ENCODE measurements around the gene IGLL5. TPM values are rescaled to one million over a fixed set of nuclear protein-coding genes. Genes with fewer than 3 reads are reported as not detected.
A peak's percentile ranks its signal among the peaks of the same experiment; 100 is the strongest.

Gene IGLL5
- total RNA-seq, 1 donor from 2014 or later, result not detected

DNA sequence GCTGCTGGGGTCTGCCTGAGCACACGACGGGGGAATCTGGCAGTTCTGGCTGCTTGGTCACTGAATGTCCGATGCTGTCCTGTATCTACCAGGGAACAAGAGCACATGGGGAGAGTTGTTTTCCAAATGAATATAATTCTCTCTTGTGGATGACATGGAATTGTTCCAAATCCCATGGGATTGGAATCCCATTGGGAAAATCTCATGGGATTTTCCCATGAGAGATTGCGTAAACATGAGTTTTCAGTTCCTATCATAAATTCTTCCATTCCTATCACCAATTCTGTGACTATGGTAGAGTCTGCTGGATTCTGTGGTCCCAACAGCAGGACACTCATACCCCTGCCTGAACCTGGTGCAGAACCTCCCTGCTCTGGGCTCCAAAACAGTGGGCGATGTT lies 35.6 kb upstream of the IGLL5 start:
- no peak overlapping the region for H3K4me3 Mint-ChIP-seq
- no peak overlapping the region for H3K27ac Mint-ChIP-seq
- no peaks in the 10 kb centered on the region for H3K36me3 Mint-ChIP-seq
- peaks cover 77% of the 10 kb centered on the region for H3K27me3 Mint-ChIP-seq (ENCODE audit: low read depth)
- no peaks in the 10 kb centered on the region for H3K4me1 Mint-ChIP-seq
- H3K9me3 Mint-ChIP-seq, result no peaks in the 10 kb centered on the region
- TF ChIP-seq, protein P1, sequence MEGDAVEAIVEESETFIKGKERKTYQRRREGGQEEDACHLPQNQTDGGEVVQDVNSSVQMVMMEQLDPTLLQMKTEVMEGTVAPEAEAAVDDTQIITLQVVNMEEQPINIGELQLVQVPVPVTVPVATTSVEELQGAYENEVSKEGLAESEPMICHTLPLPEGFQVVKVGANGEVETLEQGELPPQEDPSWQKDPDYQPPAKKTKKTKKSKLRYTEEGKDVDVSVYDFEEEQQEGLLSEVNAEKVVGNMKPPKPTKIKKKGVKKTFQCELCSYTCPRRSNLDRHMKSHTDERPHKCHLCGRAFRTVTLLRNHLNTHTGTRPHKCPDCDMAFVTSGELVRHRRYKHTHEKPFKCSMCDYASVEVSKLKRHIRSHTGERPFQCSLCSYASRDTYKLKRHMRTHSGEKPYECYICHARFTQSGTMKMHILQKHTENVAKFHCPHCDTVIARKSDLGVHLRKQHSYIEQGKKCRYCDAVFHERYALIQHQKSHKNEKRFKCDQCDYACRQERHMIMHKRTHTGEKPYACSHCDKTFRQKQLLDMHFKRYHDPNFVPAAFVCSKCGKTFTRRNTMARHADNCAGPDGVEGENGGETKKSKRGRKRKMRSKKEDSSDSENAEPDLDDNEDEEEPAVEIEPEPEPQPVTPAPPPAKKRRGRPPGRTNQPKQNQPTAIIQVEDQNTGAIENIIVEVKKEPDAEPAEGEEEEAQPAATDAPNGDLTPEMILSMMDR (IDR thresholded peaks at IDR 0.05; ENCODE audit: unreplicated experiment), result no peak
- DNase-seq (ENCODE audit: low spot score in 2 of 2, unreplicated experiment in 2 of 2), result no peak

- H3K9me3 Mint-ChIP-seq, result no peaks in the 10 kb centered on the region
- no peaks in the 10 kb centered on the region for H3K4me1 Mint-ChIP-seq
- no peak for DNase-seq (ENCODE audit: low spot score in 2 of 2, unreplicated experiment in 2 of 2)
- H3K27ac Mint-ChIP-seq, result no peak overlapping the region
- TF ChIP-seq, protein P1 (IDR thresholded peaks at IDR 0.05; ENCODE audit: unreplicated experiment), result no peak
- no peak overlapping the region for H3K4me3 Mint-ChIP-seq
- H3K27me3 Mint-ChIP-seq (ENCODE audit: low read depth), result peaks cover 78% of the 10 kb centered on the region
- H3K36me3 Mint-ChIP-seq, result no peaks in the 10 kb centered on the region
Observed at GRCh38 chr22:22853713-22854112, 33.9 kb upstream of the IGLL5 start.

DNA sequence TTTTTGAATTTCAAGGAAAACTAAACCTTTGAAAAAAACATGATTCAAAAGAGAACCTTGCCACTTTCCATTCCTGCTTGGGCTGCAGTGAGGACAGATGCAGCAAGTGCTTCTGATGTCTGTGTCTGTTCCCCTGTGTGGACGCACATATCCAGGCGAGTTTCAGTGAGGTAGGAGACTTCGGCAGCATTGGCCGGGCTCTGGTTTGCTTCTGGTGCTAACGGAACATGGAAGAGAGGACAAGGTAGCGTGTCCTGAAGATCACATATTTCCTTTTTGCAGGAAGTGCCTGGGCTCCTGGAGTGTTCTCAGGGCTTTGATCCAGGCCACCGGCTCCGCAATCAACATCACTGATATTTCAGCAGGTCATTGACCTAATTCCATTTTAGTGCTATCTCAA lies 33.1 kb upstream of the IGLL5 start:
- H3K4me3 Mint-ChIP-seq, result no peak overlapping the region
- H3K4me1 Mint-ChIP-seq, result no peaks in the 10 kb centered on the region
- no peaks in the 10 kb centered on the region for H3K9me3 Mint-ChIP-seq
- no peak overlapping the region for H3K27ac Mint-ChIP-seq
- no peak for DNase-seq (ENCODE audit: low spot score in 2 of 2, unreplicated experiment in 2 of 2)
- H3K27me3 Mint-ChIP-seq (ENCODE audit: low read depth), result peaks cover 78% of the 10 kb centered on the region
- TF ChIP-seq, protein P1 (IDR thresholded peaks at IDR 0.05; ENCODE audit: unreplicated experiment), result no peak
- H3K36me3 Mint-ChIP-seq, result no peaks in the 10 kb centered on the region

- Mint-ChIP-seq H3K27ac (no peak overlapping the region), H3K4me3 (no peak overlapping the region), H3K4me1 (no peaks in the 10 kb centered on the region), H3K9me3 (no peaks in the 10 kb centered on the region), H3K36me3 (no peaks in the 10 kb centered on the region), H3K27me3 (ENCODE audit: low read depth) (peaks cover 84% of the 10 kb centered on the region)
- DNase-seq (ENCODE audit: low spot score in 2 of 2, unreplicated experiment in 2 of 2), result no peak
- TF ChIP-seq, protein P1 (IDR thresholded peaks at IDR 0.05; ENCODE audit: unreplicated experiment), result no peak
Observed at GRCh38 chr22:22855085-22855484, 32.5 kb upstream of the IGLL5 start.

- TF ChIP-seq, protein P1 (IDR thresholded peaks at IDR 0.05; ENCODE audit: unreplicated experiment), result peak; percentile 23
- no peaks in the 10 kb centered on the region for H3K9me3 Mint-ChIP-seq
- no peaks in the 10 kb centered on the region for H3K36me3 Mint-ChIP-seq
- H3K27ac Mint-ChIP-seq, result no peak overlapping the region
- H3K27me3 Mint-ChIP-seq (ENCODE audit: low read depth), result peaks cover 86% of the 10 kb centered on the region
- H3K4me1 Mint-ChIP-seq, result no peaks in the 10 kb centered on the region
- DNase-seq (ENCODE audit: low spot score in 2 of 2, unreplicated experiment in 2 of 2), result no peak
- no peak overlapping the region for H3K4me3 Mint-ChIP-seq
Observed at GRCh38 chr22:22855617-22856308, 31.9 kb upstream of the IGLL5 start.

Measured in mesothelial cell of epicardium (in vitro differentiated cells).